Trophoblast cell (in vitro differentiated cells and primary cell): Measurements from ENCODE around the gene KSR1.

Experiments
- DNase-seq, 2 donors: peaks; one replicate each; pipeline ENCODE4 v3.0.0-alpha.2; 2016
- H2AFZ ChIP-seq: 2 replicates; pipeline ENCODE4 v1.6.1; 2013; ENCODE audit warnings: low read length, moderate library complexity, mild to moderate bottlenecking; ENCODE audit not compliant: insufficient read depth, poor library complexity
- H2AK5ac ChIP-seq: 2 replicates; pipeline ENCODE4 v1.6.1; 2013; ENCODE audit warnings: mild to moderate bottlenecking, low read length
- H2BK120ac ChIP-seq: 2 replicates; pipeline ENCODE4 v1.6.1; 2013; ENCODE audit warnings: low read length, mild to moderate bottlenecking, moderate library complexity; ENCODE audit not compliant: insufficient read depth, poor library complexity
- H2BK12ac ChIP-seq: 2 replicates; pipeline ENCODE4 v1.6.1; 2013; ENCODE audit warnings: mild to moderate bottlenecking, low read length, moderate library complexity
- H2BK5ac ChIP-seq: 2 replicates; pipeline ENCODE4 v1.6.1; 2013; ENCODE audit warnings: low read length, low read depth, moderate library complexity, mild to moderate bottlenecking; ENCODE audit not compliant: poor library complexity
- H3K14ac ChIP-seq: 2 replicates; pipeline ENCODE4 v1.6.1; 2013; ENCODE audit warnings: mild to moderate bottlenecking, low read length
- H3K18ac ChIP-seq: 2 replicates; pipeline ENCODE4 v1.6.1; 2013; ENCODE audit warnings: mild to moderate bottlenecking, low read length
- H3K23ac ChIP-seq: 2 replicates; pipeline ENCODE4 v1.6.1; 2013; ENCODE audit warnings: low read length
- H3K27ac ChIP-seq: 2 replicates; pipeline ENCODE4 v1.5.1; 2013; ENCODE audit warnings: low read depth, mild to moderate bottlenecking, inconsistent platforms, low read length, moderate library complexity
- H3K27me3 ChIP-seq: 2 replicates; pipeline ENCODE4 v1.6.1; 2013; ENCODE audit warnings: inconsistent platforms, mild to moderate bottlenecking, low read length, moderate library complexity; ENCODE audit not compliant: insufficient read depth
- H3K36me3 ChIP-seq, 2 experiments: 1 replicate in 1 of 2; 2 replicates in 1 of 2; pipeline ENCODE4 v1.6.1; 2013; ENCODE audit warnings: low read length in 2 of 2, mild to moderate bottlenecking in 2 of 2, moderate library complexity in 1 of 2; ENCODE audit not compliant: insufficient read depth in 2 of 2, control insufficient read depth in 1 of 2
- H3K4ac ChIP-seq: 2 replicates; pipeline ENCODE4 v1.6.1; 2013; ENCODE audit warnings: low read depth, mild to moderate bottlenecking, low read length, moderate library complexity
- H3K4me1 ChIP-seq, 2 experiments: 1 replicate in 1 of 2; 2 replicates in 1 of 2; pipeline ENCODE4 v1.6.1; 2013; ENCODE audit warnings: low read length in 2 of 2, mild to moderate bottlenecking in 2 of 2, moderate library complexity in 1 of 2; ENCODE audit not compliant: insufficient read depth in 2 of 2, control insufficient read depth in 1 of 2
- H3K4me2 ChIP-seq: 2 replicates; pipeline ENCODE4 v1.6.1; 2013; ENCODE audit warnings: inconsistent platforms, mild to moderate bottlenecking, low read length, moderate library complexity
- H3K4me3 ChIP-seq: 2 replicates; pipeline ENCODE4 v1.5.1; 2013; ENCODE audit warnings: mild to moderate bottlenecking, low read depth, low read length, inconsistent platforms
- H3K79me1 ChIP-seq: one replicate; pipeline ENCODE4 v1.6.1; 2013; ENCODE audit warnings: low read length
- H3K79me2 ChIP-seq: 2 replicates; pipeline ENCODE4 v1.6.1; 2013; ENCODE audit warnings: low read length, mild to moderate bottlenecking; ENCODE audit not compliant: control insufficient read depth, insufficient read depth, poor library complexity
- H3K9ac ChIP-seq: 2 replicates; pipeline ENCODE4 v1.6.1; 2013; ENCODE audit warnings: mild to moderate bottlenecking, low read length
- H3K9me3 ChIP-seq: 2 replicates; pipeline ENCODE4 v1.6.1; 2013; ENCODE audit warnings: low read depth, mild to moderate bottlenecking, control low read depth, inconsistent platforms, low read length; ENCODE audit not compliant: insufficient read depth
- H4K12ac ChIP-seq: 2 replicates; pipeline ENCODE4 v1.6.1; 2013; ENCODE audit warnings: low read depth, mild to moderate bottlenecking, low read length, moderate library complexity
- H4K8ac ChIP-seq: 2 replicates; pipeline ENCODE4 v1.6.1; 2013; ENCODE audit warnings: low read depth, mild to moderate bottlenecking, low read length, moderate library complexity
- H4K91ac ChIP-seq: one replicate; pipeline ENCODE4 v1.6.1; 2013; ENCODE audit warnings: low read depth, mild to moderate bottlenecking, low read length, moderate library complexity
- WGBS: extraction: QIAGEN DNeasy Blood & Tissue Kit; methylation state at CpG from one replicate; pipeline ENCODE4 v1.1.7; 2013; ENCODE audit warnings: missing lambda C conversion rate; ENCODE audit not compliant: insufficient read length, insufficient coverage; ENCODE audit errors: extremely low coverage; 5-methylcytosine and 5-hydroxymethylcytosine counted together

KSR1 gene

GRCh38 chr17:27562777-27563455, 106.7 kb downstream of the KSR1 start:
- H2BK12ac ChIP-seq = no peak overlapping the region
- H3K18ac ChIP-seq = no peak overlapping the region
- no peak overlapping the region for H4K12ac ChIP-seq
- H2BK120ac ChIP-seq = no peak overlapping the region
- H3K9ac ChIP-seq = no peak overlapping the region
- no peak overlapping the region for H4K8ac ChIP-seq
- no peak overlapping the region for H3K23ac ChIP-seq
- no peak overlapping the region for H4K91ac ChIP-seq
- no peak overlapping the region for H3K4me2 ChIP-seq
- H3K36me3 ChIP-seq = peaks cover 0 to 3% of the 10 kb centered on the region in 2 experiments
- H2AK5ac ChIP-seq = no peak overlapping the region
- H3K9me3 ChIP-seq = no peaks in the 10 kb centered on the region
- peaks cover 3% of the 10 kb centered on the region for H3K79me1 ChIP-seq
- no peaks in the 10 kb centered on the region for H3K79me2 ChIP-seq
- H3K27ac ChIP-seq = no peak overlapping the region
- H3K27me3 ChIP-seq = no peaks in the 10 kb centered on the region
- no CpG with 5 or more reads among the region's 8 CpGs for WGBS
- no peak overlapping the region for H3K4me3 ChIP-seq
- no peak overlapping the region for H3K14ac ChIP-seq
- no peak overlapping the region for H2BK5ac ChIP-seq
- no peak overlapping the region for H3K4ac ChIP-seq
- DNase-seq = no peak
- no peak overlapping the region for H2AFZ ChIP-seq
- peaks cover 2 to 4% of the 10 kb centered on the region in 2 experiments for H3K4me1 ChIP-seq

- H3K18ac ChIP-seq = no peak overlapping the region
- H3K36me3 ChIP-seq = peaks cover 0 to 3% of the 10 kb centered on the region in 2 experiments
- H3K9me3 ChIP-seq = no peaks in the 10 kb centered on the region
- H3K23ac ChIP-seq = no peak overlapping the region
- no peaks in the 10 kb centered on the region for H3K79me2 ChIP-seq
- H3K4me1 ChIP-seq = peaks cover 3 to 4% of the 10 kb centered on the region in 2 experiments
- no peak overlapping the region for H2AFZ ChIP-seq
- H4K12ac ChIP-seq = no peak overlapping the region
- no CpG with 5 or more reads among the region's 7 CpGs for WGBS
- no peak overlapping the region for H2AK5ac ChIP-seq
- H3K79me1 ChIP-seq = peaks cover 3% of the 10 kb centered on the region
- H3K27me3 ChIP-seq = no peaks in the 10 kb centered on the region
- no peak overlapping the region for H3K9ac ChIP-seq
- no peak overlapping the region for H3K4me2 ChIP-seq
- no peak overlapping the region for H2BK5ac ChIP-seq
- DNase-seq = no peak
- H2BK12ac ChIP-seq = no peak overlapping the region
- no peak overlapping the region for H3K14ac ChIP-seq
- H3K4me3 ChIP-seq = no peak overlapping the region
- H2BK120ac ChIP-seq = no peak overlapping the region
- no peak overlapping the region for H4K8ac ChIP-seq
- no peak overlapping the region for H4K91ac ChIP-seq
- H3K27ac ChIP-seq = no peak overlapping the region
- H3K4ac ChIP-seq = no peak overlapping the region
These were observed 107.3 kb downstream of the KSR1 start for GRCh38 chr17:27563532-27563931.

- Histone ChIP-seq H3K18ac (no peak overlapping the region), H2BK12ac (no peak overlapping the region), H3K79me2 (no peaks in the 10 kb centered on the region), H3K4me2 (no peak overlapping the region), H3K4me1 (peaks cover 4 to 10% of the 10 kb centered on the region in 2 experiments), H4K12ac (no peak overlapping the region), H3K9ac (no peak overlapping the region), H2AFZ (no peak overlapping the region), H3K36me3 (peaks cover 0 to 3% of the 10 kb centered on the region in 2 experiments), H3K4me3 (no peak overlapping the region), H2AK5ac (no peak overlapping the region), H2BK5ac (no peak overlapping the region), H4K8ac (no peak overlapping the region), H3K27ac (no peak overlapping the region), H3K79me1 (peaks cover 3% of the 10 kb centered on the region), H3K23ac (no peak overlapping the region), H3K14ac (no peak overlapping the region), H4K91ac (no peak overlapping the region), H3K27me3 (no peaks in the 10 kb centered on the region), H2BK120ac (no peak overlapping the region), H3K9me3 (no peaks in the 10 kb centered on the region), H3K4ac (no peak overlapping the region)
- WGBS = no CpG with 5 or more reads among the region's 2 CpGs
- no peak for DNase-seq
These were observed 108.2 kb downstream of the KSR1 start for GRCh38 chr17:27564463-27564862.

GRCh38 chr17:27565874-27566670, 109.8 kb downstream of the KSR1 start:
- Histone ChIP-seq H3K9me3 (no peaks in the 10 kb centered on the region), H3K4me1 (peaks cover 20 to 26% of the 10 kb centered on the region in 2 experiments), H3K18ac (peak overlapping the region; percentile 42), H4K12ac (no peak overlapping the region), H3K27ac (no peak overlapping the region), H3K27me3 (no peaks in the 10 kb centered on the region), H2AFZ (no peak overlapping the region), H3K4me2 (no peak overlapping the region), H2AK5ac (no peak overlapping the region), H3K36me3 (peaks cover 0 to 3% of the 10 kb centered on the region in 2 experiments), H3K4ac (no peak overlapping the region), H2BK5ac (no peak overlapping the region), H3K23ac (no peak overlapping the region), H3K14ac (no peak overlapping the region), H2BK120ac (no peak overlapping the region), H4K8ac (peak overlapping the region; percentile 43), H3K9ac (no peak overlapping the region), H3K79me1 (peaks cover 14% of the 10 kb centered on the region), H3K79me2 (peaks cover 4% of the 10 kb centered on the region), H2BK12ac (no peak overlapping the region), H3K4me3 (no peak overlapping the region), H4K91ac (peak overlapping the region; percentile 45)
- no peak for DNase-seq
- WGBS = no CpG with 5 or more reads among the region's 11 CpGs
